ENCODE data around the gene FAM234B.

DNA sequence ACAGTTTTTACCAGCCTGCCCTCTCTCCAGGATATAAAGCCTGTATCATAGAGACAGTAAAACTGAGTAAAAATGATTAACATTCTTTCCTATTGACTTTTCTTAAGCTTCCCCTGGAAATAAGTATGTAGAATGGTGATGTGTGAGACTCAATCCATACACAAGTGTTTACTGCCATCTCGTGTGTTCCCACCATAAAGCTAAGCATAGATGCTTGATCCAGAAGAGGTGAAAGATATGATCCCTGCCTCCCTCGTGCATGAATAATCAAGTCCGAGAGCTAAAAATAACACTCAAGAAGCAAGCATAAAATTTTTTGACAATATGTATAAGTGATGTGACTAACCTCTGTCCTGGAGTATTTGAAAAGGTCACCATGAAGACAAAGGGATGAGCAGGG is 76.2 kb downstream of the FAM234B start:
- TF ChIP-seq, protein P1, sequence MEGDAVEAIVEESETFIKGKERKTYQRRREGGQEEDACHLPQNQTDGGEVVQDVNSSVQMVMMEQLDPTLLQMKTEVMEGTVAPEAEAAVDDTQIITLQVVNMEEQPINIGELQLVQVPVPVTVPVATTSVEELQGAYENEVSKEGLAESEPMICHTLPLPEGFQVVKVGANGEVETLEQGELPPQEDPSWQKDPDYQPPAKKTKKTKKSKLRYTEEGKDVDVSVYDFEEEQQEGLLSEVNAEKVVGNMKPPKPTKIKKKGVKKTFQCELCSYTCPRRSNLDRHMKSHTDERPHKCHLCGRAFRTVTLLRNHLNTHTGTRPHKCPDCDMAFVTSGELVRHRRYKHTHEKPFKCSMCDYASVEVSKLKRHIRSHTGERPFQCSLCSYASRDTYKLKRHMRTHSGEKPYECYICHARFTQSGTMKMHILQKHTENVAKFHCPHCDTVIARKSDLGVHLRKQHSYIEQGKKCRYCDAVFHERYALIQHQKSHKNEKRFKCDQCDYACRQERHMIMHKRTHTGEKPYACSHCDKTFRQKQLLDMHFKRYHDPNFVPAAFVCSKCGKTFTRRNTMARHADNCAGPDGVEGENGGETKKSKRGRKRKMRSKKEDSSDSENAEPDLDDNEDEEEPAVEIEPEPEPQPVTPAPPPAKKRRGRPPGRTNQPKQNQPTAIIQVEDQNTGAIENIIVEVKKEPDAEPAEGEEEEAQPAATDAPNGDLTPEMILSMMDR (IDR thresholded peaks at IDR 0.05), result no peak
- TF ChIP-seq POLR2A (IDR thresholded peaks at IDR 0.05), result no peak
